Aorta (tissue), 5 donors: Measurements from ENCODE around the gene FCN2. TPM values are rescaled to one million over a fixed set of nuclear protein-coding genes. Genes with fewer than 3 reads are reported as not detected.
A peak's percentile ranks its signal among the peaks of the same experiment; 100 is the strongest.

Experiments
- ATAC-seq: fragments of 200-7000 bp; cut with Tn5 transposase; one replicate; pipeline ENCODE4 v1.9.1; 2022; ENCODE audit warnings: moderate library complexity; ENCODE audit not compliant: low FRiP score
- DNase-seq, 2 donors: peaks; one replicate each; pipeline ENCODE4 v3.0.0-alpha.2; 2020
- H3K27ac ChIP-seq, 2 donors: one replicate each; pipeline ENCODE4 v1.5.1; 2013; ENCODE audit warnings: low read length in 2 of 2, mild to moderate bottlenecking in 2 of 2, moderate library complexity in 2 of 2, control low read depth in 1 of 2, inconsistent platforms in 1 of 2, low read depth in 1 of 2
- H3K27me3 ChIP-seq, 2 donors: one replicate each; pipeline ENCODE4 v1.6.1; 2013; ENCODE audit warnings: control low read depth in 1 of 2, low read length in 1 of 2, mild to moderate bottlenecking in 1 of 2, moderate library complexity in 1 of 2; ENCODE audit not compliant: insufficient read depth in 2 of 2, control insufficient read depth in 1 of 2
- H3K36me3 ChIP-seq, 2 donors: one replicate each; pipeline ENCODE4 v1.6.1; 2013; ENCODE audit warnings: control low read depth in 1 of 2, low read length in 1 of 2, mild to moderate bottlenecking in 1 of 2; ENCODE audit not compliant: insufficient read depth in 2 of 2, control insufficient read depth in 1 of 2
- H3K4me1 ChIP-seq, 2 donors: one replicate each; pipeline ENCODE4 v1.6.1; 2013; ENCODE audit warnings: low read length in 2 of 2, control low read depth in 1 of 2, mild to moderate bottlenecking in 1 of 2, moderate library complexity in 1 of 2; ENCODE audit not compliant: insufficient read depth in 2 of 2, control insufficient read depth in 1 of 2
- H3K4me3 ChIP-seq, 2 donors: one replicate each; pipeline ENCODE4 v1.5.1; 2013; ENCODE audit warnings: low read length in 2 of 2, control low read depth in 1 of 2, mild to moderate bottlenecking in 1 of 2
- H3K9me3 ChIP-seq: one replicate; pipeline ENCODE4 v1.6.1; 2013; ENCODE audit warnings: mild to moderate bottlenecking, low read length; ENCODE audit not compliant: control insufficient read depth
- WGBS, 2 donors: extraction: QIAGEN DNeasy Blood & Tissue Kit; methylation state at CpG; one replicate each; pipeline ENCODE4 v1.1.7; 2013; 5-methylcytosine and 5-hydroxymethylcytosine counted together
- intact Hi-C, 2 donors: fragments of 100-400 bp; cut with DNase I; formaldehyde crosslinking; loops; one replicate each; pipeline versions ENCODE4 v1.14.2 to v1.15.0; 2022
- polyA plus RNA-seq, 2 donors: library from polyadenylated mRNA; stranded (reverse); fragments of 200-250 nt; gene quantifications; one replicate each; pipeline ENCODE4 v1.2.3, GENCODE V29; 2013
- total RNA-seq, 2 donors: library from RNA; stranded (reverse); fragmentation: NEBNext Ultra II Directional; extraction: Animal tissue kit (Norgen Biotek cat#: 25700); gene quantifications; one replicate each; pipeline ENCODE4 v1.2.1, GENCODE V29; 2021
- donor health status: healthy with polysubstance abuse.
- donor health status: Bipolar disorder and iron deficiency.
- donor health status: DM: no; HTN: no; CAD: no.
- donor health status: DM: no; HTN: no; CAD: no.
- donor health status: DM: yes; HTN: yes; CAD: no.

Gene FCN2
- total and polyA plus RNA-seq, 4 donors: 0.32 TPM; not detected in 3

DNA sequence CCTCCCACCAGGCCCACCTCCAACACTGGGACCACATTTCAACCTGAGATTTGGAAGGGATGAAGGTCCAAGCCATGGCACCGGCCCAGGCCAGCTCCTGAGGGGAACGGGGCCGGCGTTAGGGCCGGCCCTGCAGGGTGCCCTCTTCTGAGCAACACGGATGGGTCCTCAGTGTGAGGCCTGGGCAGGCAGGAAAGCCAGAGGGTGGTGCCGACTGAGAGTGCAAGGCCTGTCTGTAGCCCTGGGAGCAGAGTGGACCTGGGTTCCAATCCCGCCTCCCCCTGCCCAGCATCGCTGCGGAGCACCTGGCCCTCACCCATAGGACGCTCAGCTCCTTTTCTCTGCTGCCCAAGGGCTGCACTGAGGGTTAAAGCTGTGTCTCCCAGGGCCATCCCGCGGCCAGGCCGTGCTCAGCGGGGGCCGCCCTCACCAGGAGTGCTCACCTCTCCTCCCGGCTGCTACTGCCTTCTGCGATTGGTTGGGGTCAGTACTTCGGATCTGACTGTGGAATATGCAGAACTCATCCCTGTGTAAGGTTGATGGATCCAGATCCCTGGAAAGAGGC, 44.1 kb upstream of the FCN2 start:
- Histone ChIP-seq H3K27me3 (no peaks in the 10 kb centered on the region), H3K36me3 (no peaks in the 10 kb centered on the region), H3K27ac (no peak overlapping the region), H3K4me3 (no peak overlapping the region), H3K9me3 (no peaks in the 10 kb centered on the region), H3K4me1 (no peaks in the 10 kb centered on the region)
- DNase-seq: no peak
- 87 to 89% methylated on average over 19 of the region's 19 CpGs for WGBS, 2 donors
- no peak for ATAC-seq
- intact Hi-C loops: no loop called here

- no peak overlapping the region for H3K4me3 ChIP-seq
- WGBS, 2 donors: 82 to 83% methylated on average over 12 of the region's 12 CpGs
- no peak overlapping the region for H3K27ac ChIP-seq
- intact Hi-C loops: no loop called here
- H3K9me3 ChIP-seq: no peaks in the 10 kb centered on the region
- H3K36me3 ChIP-seq: no peaks in the 10 kb centered on the region
- no peaks in the 10 kb centered on the region for H3K27me3 ChIP-seq
- no peak for ATAC-seq
- no peak for DNase-seq
- no peaks in the 10 kb centered on the region for H3K4me1 ChIP-seq
These were observed 43.1 kb upstream of the FCN2 start for GRCh38 chr9:134837529-134837928.

- no peak overlapping the region for H3K27ac ChIP-seq
- intact Hi-C loops: no loop called here
- DNase-seq: no peak
- WGBS, 2 donors: 75 to 78% methylated on average over 34 of the region's 34 CpGs
- H3K36me3 ChIP-seq: peaks cover 0 to 4% of the 10 kb centered on the region in 2 donors
- H3K9me3 ChIP-seq: no peaks in the 10 kb centered on the region
- H3K27me3 ChIP-seq: no peaks in the 10 kb centered on the region
- no peak for ATAC-seq
- H3K4me1 ChIP-seq: no peaks in the 10 kb centered on the region
- no peak overlapping the region for H3K4me3 ChIP-seq
These were observed 41.8 kb upstream of the FCN2 start for GRCh38 chr9:134838651-134839454.

DNA sequence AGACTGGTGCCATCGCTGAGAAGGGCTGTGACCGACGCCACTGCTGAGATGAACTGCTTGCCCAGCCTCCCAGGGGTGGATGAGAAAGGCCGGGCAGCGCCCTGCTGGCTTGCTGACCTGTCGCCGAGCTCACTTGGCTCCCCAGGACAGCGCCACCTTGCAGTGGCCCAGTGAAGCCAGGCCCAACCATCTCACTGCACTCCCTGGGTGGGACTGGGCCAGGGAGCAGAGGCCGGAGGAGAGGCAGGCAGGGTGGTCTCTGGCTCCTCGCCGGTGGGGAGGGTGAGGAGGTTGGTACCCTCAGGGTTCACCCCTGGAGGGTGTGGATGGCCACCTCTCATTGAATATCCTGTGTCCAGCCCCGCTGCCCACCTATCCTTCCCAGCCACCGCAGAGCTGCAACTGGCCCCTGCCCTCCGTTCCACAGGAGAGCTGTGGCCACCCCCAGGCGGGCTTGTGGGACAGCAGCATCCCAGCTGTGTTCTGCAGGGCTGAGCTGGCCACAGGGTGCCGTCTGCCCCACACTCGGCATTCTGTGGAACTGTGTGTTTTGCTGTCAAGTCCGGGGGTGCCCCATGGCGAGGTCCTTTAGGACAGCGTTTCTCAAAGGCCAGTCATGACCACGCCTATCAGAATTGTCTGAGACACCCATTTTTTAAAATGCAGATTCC, 41.0 kb upstream of the FCN2 start:
- Histone ChIP-seq H3K27me3 (no peaks in the 10 kb centered on the region), H3K9me3 (no peaks in the 10 kb centered on the region), H3K36me3 (peaks cover 0 to 4% of the 10 kb centered on the region in 2 donors), H3K27ac (no peak overlapping the region), H3K4me3 (no peak overlapping the region), H3K4me1 (no peaks in the 10 kb centered on the region)
- ATAC-seq (no peak), DNase-seq (no peak)
- 83 to 88% methylated on average over 20 to 21 of the region's 21 CpGs for WGBS, 2 donors
- intact Hi-C loops: no loop called here

DNA sequence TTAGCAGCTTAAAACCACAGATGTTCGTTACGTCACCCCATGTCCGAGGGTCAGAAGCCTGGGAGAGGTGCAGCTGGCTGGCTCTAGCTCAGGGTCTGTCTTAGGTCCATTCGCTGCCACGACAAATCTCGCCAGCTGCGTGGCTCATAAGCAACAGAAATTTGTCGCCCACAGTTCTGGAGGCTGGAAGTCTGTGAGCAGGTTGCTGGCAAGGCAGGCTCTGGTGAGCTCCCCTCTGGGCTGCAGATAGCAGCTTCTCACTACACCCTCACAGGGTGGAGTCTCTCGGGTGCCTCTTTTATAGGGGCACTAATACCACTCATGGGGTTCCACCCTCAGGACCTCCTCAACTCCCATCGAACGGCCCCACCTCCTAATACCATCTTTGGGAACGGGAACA, 40.1 kb upstream of the FCN2 start:
- H3K36me3 ChIP-seq: peaks cover 0 to 4% of the 10 kb centered on the region in 2 donors
- H3K27me3 ChIP-seq: no peaks in the 10 kb centered on the region
- WGBS, 2 donors: 89% methylated on average over 12 of the region's 12 CpGs
- intact Hi-C loops: no loop called here
- H3K27ac ChIP-seq: no peak overlapping the region
- H3K9me3 ChIP-seq: no peaks in the 10 kb centered on the region
- H3K4me3 ChIP-seq: no peak overlapping the region
- H3K4me1 ChIP-seq: no peaks in the 10 kb centered on the region
- DNase-seq (no peak), ATAC-seq (no peak)

- Histone ChIP-seq H3K36me3 (peaks cover 0 to 4% of the 10 kb centered on the region in 2 donors), H3K9me3 (no peaks in the 10 kb centered on the region), H3K4me1 (no peaks in the 10 kb centered on the region), H3K27ac (no peak overlapping the region), H3K4me3 (no peak overlapping the region), H3K27me3 (no peaks in the 10 kb centered on the region)
- intact Hi-C loops: no loop called here
- ATAC-seq (no peak), DNase-seq (no peak)
- 90% methylated on average over 15 of the region's 15 CpGs for WGBS, 2 donors
These were observed 39.3 kb upstream of the FCN2 start for GRCh38 chr9:134841180-134841904.

DNA sequence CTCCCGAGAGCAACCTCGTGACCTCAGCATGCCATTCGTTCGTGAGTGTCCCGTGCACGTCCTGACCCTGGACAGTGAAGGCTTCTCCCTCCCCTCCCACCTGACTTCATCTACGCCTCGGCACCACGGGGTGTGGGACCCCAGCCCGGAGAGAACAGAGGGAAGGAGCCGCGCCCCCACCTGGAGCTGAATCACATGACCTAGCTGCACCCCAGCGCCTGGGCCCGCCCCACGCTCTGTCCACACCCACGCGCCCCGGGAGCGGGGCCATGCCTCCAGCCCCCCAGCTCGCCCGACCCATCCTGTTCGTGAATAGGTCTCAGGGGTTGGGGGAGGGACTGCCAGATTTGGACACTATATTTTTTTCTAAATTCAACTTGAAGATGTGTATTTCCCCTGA, 38.3 kb upstream of the FCN2 start:
- H3K36me3 ChIP-seq: peaks cover 0 to 4% of the 10 kb centered on the region in 2 donors

DNA sequence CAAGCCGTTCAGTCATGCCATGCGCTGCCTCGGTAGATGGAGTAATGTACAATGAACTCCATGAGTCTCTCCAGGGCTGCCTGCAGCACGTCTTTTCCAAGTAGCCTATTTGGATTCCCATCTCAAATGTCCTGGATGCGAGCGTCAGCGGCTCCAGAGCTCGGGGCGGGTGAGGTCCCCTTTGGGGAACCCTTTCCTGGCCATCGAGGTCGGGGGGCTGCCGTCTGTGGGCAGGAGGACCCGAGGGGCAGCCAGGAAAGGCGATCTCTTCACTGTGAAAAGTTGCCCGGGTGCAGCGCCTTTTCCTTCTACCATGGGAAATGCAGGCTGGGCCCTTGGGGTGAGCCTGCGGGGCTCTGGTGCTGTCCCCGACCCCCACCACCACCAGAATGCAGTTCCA, 36.9 kb upstream of the FCN2 start:
- intact Hi-C loops: no loop called here
- H3K4me1 ChIP-seq: no peaks in the 10 kb centered on the region
- H3K9me3 ChIP-seq: no peaks in the 10 kb centered on the region
- no peak for ATAC-seq
- no peak overlapping the region for H3K4me3 ChIP-seq
- peaks cover 0 to 4% of the 10 kb centered on the region in 2 donors for H3K36me3 ChIP-seq
- no peaks in the 10 kb centered on the region for H3K27me3 ChIP-seq
- no peak for DNase-seq
- 64 to 69% methylated on average over 18 of the region's 18 CpGs for WGBS, 2 donors
- H3K27ac ChIP-seq: no peak overlapping the region

More for the DNA sequence above, 38.3 kb upstream of the FCN2 start:
- Histone ChIP-seq H3K27ac (no peak overlapping the region), H3K27me3 (no peaks in the 10 kb centered on the region), H3K9me3 (no peaks in the 10 kb centered on the region), H3K4me3 (no peak overlapping the region), H3K4me1 (no peaks in the 10 kb centered on the region)
- ATAC-seq (no peak), DNase-seq (peak in 1 of 2 donors; percentile 43)
- 88 to 92% methylated on average over 16 to 22 of the region's 22 CpGs for WGBS, 2 donors
- intact Hi-C loops: no loop called here
